HG02938 (cell line): ENCODE results near the gene CHAT.
A peak's percentile ranks its signal among the peaks of the same experiment; 100 is the strongest.

Experiments
- ATAC-seq: cut with Tn5 transposase; IDR thresholded peaks from one replicate; pipeline ENCODE4 v1.9.1; 2021; ENCODE audit warnings: mild to moderate bottlenecking, moderate library complexity; ENCODE audit not compliant: unreplicated experiment

The CHAT gene

DNA sequence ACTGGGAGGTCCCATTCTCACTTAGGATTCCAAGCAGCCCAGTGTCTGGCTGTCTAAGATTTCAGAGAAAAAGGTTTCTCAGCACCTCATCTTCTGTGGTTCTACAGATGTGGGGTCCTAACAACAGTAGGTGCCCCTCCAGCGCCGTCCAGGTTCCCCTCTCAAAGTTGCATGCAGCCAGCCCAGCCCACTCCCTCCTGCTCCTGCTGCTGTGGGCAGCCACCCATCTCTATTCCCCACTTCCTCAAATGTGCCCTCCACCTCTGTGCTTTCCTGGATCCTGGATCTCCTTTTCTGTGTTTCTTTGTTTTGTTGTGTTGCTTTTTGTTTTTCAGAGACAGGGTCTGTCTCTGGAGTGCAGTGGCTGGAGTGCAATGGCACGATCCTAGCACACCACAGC, 17.0 kb upstream of the CHAT start:
- ATAC-seq = no peak

DNA sequence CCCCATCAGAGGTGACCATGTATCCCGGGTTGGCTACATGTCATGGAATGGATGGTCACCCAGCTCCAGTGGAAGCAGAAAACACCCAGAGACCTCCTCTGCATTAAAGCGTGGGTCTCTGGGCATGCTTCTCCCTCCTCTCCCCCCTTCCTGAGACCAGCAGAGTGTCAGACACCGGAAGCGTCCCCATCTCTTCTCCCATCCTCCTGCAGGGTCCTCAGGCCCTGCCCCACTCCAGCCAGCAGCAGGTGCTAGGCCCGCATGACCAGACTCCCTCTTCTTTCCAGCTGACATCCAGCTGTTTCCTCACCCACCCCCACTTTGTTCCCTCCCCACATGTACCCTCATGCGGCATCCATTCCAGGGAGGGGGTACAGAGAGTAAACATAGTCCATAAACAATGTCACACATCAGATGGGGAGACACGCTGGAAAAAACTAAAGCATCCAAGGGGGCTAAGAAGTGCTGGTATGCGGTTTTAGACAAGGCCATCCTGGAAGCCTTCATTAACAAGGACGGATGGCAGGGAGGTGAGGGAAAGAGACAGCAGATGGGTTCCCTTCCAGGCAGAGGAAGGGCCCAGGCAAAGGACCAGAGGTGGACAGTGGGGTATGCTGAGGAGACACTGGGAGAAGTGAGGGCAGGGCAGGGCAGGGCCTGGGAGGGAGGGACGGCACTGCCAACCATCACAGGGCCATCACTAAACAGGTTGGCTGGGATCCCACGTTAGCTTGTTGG, 16.2 kb upstream of the CHAT start:
- ATAC-seq = no peak

DNA sequence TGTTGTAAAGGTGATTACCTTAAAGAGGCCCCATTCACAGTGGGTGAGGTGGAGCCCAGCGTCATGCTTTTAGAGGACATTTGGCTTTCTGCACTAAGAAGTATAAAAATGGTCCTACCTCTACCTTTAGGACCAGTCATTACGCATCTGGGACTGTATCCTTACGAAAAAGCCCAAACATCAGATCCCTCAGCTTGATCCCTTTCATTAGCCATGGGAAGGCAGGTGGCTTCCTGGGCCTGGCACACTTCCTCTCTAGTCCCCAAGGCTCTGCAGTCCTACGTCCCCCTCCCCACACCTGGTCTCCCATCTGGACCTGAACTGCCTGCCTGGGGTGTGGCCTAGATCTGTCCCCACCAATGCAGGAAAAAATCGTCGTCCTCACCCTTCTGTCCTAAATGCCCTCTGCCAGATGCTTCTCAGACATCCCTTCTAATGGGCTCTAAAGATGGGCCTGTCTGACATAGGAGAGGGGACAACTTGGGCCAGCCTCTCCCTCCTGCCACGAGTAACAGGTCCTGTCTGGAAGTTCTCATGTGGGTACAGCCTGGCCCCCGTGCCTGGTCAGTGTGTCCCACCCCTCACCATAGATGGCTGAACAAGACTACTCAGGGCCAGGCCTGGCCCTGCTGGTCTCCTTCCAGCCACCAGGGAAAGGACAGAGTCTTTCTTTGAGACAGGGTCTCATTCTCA, 15.5 kb upstream of the CHAT start:
- no peak for ATAC-seq

DNA sequence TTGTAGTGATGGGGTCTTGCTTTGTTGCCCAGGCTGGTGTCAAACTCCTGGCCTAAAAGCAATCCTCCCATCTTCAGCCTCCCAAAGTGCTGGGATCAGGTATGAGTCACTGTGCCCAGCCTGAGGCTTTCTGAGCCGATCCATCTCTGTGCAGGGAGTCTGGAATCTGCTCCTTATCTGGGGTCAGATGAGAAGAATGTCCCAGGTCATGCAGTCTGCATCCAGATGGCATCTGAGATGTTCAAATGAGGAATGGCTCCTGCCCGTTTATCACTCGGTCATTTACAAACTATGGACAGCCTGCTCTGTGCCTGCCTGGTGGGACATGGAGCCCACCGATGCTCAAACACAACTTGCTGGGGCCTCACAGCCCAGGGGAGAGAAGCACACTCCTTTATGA, 14.9 kb upstream of the CHAT start:
- no peak for ATAC-seq

DNA sequence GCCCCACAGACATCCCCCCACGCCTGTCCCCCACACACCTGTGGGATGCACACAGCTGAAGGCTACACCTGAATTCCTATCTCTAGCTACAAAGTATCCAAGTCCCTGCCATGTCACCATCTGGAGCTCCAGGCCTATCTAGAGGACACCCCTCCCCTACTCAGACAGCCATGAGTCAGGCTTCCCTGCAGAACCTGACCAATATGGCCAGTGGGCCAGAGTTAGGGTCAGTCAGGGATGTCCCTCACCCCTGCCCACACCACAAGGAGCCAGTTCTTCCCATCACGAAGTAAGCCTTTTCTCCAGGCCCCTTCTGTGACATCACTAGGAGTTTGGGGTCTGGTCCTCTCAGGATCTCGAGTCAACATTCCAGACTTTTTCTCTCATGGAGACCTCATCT, 14.3 kb upstream of the CHAT start:
- ATAC-seq = no peak

DNA sequence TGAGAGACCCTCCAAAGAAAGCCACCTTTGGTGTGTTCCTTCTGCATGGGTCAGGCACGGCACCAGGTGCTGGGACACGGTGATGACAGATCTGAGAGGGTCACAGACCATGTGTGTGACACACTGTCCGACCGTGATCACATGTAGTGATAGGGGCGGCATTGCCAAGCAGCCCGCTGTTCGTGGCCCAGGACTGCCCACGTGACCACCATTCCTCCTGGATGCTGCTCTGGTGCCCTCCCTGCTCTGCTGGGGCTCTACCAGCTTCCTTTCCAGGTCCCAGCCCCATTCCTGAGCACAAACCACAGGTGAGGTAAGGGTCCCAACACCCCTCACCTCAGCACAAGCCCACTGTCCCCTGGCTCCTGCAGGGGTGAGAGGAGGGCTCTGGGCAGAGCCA, 13.8 kb upstream of the CHAT start:
- ATAC-seq = no peak

DNA sequence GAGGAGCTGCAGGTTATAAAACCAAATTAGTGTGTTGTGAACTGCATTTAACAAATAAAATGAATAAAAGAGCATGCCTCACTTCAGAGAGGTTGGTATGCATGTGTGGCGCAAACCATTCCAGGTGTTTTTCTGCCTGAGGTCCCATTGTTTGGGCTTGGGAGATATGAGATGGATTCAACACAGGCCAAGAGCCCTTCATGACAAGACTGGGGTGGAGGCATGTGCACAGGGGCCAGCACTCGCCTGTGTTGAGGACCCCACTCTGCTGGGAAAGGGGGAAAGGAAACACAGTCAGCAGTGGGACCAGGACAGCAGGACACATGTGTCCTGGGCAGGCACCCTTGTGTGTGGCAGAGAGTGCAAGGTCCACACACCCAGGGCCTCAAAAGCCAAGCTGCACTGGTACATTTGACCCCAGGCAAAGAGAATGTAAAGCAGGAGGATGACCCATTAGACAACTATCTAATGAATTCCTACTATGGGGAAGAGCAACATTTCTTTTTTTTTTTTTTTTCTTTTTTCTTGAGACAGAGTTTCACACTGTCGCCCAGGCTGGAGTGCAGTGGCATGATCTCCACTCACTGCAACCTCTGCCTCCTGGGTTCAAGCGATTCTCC, 12.9 kb upstream of the CHAT start:
- ATAC-seq = no peak

DNA sequence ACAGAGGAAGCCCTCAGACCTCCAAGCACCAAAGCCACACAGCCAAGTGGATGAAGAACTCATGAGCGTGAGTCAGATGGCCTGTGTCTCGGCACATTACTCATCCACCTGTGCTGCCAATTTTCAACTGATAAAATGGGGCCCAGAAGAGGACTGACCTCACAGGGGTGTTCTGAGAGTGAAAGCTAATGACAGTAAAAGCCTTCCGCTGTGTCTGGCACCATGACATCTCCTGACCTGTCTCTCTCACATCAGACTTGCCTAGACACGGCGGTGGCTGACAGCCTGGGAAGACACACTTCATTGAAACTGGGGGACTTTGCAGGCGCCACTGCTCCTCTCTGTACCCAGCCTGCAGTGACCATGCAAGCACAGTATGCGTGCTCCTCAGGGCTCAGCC, 12.0 kb upstream of the CHAT start:
- no peak for ATAC-seq

DNA sequence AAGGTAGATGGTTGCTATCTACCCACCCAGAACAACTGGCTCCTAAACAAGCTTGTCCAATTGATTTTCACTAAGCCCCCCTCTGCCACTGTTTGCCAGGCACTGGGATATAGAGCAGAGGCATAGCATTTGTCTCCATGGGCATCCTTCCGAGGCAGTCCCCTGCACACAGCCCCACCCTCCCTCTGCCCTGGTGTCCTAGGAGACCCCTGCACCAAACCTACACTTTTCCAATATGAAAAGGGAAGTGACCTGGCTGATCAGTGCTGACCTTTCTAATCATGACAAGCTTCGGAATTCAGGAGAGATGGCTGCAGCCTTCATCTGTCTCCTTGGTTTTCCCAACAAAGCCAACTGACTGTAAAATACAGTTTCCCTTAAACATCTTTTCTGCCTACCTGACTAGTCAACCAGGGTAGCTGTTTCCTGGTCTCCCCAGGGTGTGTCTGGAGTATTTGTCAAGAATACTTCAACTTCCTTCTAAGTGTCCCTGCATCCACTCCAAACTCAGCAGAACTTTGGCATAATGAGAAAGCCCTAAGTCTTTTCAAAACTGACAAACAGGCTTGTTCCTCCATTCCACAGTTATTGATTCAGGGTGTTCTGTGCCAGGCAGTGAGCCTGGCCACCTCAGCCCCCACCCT, 11.3 kb upstream of the CHAT start:
- ATAC-seq = no peak

DNA sequence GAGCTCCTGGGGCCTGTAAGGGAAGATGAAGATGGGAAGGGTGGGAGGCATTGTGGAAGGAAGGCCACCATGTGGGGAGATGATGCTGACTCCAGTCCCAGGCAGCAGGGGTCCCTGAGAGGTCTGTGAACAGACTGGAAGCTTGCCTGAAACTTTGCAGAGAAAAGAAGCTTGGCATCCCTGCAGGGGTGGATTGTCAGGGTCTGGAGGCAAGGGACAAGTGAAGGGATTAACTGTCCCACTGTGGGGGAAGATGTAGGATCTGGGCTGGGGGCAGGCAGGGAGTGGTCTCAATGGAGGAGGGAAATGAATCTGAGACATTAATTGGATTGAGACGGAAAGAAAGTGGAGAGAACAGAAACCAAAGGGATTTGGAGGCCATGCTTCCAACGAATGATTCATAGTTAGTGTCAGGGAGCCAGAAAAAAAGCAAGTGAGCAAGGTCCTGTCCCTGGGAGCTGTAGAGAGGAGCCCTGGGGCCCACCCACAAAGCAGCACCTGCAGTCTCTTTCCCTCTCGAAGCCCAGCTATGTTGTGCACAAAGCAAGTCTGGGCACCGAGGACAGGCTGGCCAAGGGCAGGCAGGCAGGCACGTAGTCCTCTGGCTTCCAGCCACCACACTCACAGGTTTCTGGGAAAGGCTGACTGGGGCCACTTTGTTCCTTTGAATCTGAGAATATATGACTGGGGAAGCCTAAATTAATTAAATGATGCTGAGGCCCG, 8.5 kb upstream of the CHAT start:
- ATAC-seq = no peak

DNA sequence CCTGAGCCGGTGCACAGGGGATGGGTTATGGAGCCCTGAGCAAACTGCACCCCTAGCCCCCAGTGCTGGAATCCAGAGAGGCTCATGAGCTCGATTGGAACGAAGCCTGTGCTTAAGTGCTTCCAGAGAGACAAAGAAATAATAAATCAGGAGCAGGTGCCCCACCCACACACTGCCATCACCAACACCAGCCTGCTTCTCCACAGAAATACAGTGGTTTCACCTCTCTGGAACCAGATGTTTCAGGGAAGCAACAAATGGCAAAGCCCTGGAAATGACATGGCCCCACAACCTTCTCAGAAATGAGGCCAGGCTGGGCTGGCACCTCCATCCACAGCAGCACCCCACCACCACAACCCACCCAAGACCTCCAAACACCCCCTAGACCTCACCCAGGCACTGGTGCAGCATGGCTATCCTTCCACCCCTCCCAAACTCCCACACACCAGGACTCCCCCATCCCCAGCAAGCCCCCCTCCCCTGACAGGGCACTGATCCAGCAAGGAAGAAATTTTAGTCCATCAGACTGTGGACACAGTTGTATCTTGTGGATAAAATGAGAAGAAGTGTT, 7.8 kb upstream of the CHAT start:
- ATAC-seq = no peak

DNA sequence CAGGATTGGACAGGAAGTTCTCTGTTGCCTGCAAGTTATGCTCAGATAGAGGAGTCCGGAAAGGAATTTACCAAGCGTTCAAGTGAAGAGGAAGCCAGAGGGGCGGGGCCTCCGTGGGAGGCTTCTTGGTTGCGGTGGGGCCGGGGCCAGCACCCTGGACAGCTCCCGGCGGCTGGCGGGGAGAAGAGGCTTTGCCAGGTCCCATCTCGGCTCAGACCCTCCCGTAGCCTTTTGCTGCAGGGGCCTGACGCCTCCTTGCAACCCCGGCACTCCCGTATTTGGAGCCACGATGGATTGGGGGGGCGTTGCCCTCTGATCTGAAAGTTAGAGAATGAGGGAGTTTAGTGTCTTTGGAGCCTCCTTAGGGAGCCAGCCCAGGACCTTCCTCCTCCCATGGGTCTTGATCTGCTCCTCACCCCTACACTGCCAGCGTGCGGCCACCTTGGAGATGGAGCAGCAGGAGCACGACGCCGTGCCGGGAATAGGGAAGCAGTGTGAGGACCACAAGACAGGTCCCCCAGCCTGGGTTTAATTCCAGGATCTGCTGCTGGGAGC, 6.8 kb upstream of the CHAT start:
- peak; percentile 80 for ATAC-seq

DNA sequence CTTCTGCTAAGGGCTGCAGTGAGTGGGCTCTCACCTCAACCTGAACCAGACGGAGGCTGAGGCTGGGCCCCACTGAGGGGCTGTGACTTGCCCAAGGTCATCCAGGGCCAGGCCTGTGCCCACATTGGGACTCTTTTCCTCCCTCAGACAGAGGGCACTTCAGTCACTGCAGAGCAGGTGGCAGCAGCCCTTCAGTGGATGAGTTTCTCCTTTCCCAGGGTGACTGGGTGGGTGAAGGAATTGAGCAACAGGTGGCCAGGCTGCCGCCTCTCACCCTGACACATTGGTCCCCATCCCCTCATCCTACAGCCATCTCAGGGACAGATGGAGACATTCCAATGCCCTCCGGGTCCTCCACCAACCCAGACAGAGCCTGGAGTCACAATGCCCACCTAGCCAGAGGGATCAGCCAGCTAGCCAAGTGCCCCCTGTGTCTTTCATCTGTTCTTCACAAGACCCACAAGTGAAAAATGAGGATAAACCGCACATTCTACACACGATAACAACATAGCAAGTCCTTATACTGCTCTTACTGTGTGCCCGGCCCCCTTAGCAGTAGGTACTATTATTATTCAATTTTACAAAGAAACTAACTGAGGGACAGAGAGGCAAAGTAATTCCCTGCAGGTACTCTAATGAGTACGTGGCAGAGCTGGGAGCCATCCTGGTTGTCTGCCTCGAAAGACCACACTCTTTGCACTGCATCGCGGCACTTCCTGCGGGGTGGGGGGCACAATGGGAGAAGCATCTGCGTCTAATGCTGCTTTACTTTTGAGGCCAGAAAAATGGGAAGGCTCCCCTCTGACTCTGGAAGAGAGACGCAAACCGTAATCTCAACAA, 5.5 kb upstream of the CHAT start:
- no peak for ATAC-seq

DNA sequence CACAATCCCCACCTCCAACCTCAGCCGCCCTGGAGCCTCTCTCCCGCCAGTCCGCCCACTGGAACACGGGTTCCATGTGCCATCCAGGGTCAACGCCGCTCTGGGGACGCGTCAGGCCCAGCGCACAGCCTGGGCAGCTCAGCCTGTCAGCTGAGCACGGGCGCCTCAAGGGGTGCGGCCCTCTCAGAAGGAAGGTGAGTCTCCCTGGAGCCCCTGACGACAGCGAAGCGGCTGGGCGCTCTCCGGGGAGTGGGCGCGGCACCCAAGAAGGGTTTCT, 4.9 kb upstream of the CHAT start:
- no peak for ATAC-seq

DNA sequence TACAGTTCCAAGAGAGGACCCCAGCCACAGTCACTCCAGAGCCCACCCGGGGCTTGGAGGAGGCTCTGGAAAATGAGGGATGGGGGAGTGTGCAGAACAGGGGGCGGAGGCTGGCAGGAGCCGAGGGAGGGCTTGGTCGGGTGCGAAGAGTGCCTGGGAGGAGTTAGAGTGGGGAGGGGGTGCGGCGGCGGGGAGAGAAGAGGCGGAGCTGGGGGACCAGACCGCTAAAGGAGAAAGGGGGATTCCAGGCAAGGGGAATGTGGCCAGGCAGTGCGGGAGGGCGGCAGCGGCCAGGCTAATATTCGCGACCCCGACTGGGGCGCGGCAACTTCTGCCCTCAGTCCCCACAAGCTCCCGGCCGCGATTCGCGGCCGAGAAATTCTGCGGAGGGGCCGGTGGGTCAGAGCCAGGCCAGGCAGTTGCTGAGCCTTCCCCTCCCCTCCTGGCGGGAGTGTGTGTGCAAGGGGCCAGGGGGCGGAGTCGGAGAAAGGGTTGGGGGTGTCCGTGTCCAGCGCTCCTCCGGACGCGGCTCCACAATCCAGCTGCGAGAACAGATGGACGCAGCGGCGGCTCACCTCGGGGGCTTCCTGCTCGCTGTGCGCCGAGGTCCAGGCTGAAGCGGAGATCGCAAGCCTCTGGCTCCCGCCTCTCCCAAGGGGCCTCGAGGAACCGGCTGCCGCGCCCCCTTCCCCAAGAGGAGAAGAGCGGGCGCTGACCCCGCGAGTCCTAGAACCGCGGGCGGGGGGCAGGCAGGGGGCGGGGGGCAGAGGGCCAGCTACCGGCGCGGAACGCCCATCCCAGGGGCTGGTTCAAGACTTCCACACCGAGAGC, 4.3 kb upstream of the CHAT start:
- ATAC-seq = no peak

DNA sequence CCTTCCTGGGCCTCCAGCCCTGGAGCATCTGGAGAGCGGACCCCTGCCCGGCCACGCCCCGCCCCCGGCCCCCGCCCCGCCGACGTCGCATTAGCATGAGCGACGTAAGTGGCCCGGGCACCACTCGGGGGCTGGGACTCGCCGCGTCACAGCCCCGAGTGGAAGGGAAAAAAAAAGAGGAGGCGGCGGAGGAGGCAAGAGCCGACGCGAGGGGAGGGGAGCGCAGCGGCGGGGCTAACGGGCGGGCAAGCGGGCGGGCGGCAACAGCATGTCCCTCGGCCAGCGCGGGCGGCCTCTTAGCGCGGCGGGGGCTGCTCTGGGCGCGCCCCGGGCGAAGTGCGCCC, 3.8 kb upstream of the CHAT start, which contains the start of gene SLC18A3:
Gene SLC18A3 (plus strand): TSS at position 197 of the 344 bp plus-strand sequence. CDS start 431 bp downstream, outside the sequence.
- ATAC-seq = no peak

DNA sequence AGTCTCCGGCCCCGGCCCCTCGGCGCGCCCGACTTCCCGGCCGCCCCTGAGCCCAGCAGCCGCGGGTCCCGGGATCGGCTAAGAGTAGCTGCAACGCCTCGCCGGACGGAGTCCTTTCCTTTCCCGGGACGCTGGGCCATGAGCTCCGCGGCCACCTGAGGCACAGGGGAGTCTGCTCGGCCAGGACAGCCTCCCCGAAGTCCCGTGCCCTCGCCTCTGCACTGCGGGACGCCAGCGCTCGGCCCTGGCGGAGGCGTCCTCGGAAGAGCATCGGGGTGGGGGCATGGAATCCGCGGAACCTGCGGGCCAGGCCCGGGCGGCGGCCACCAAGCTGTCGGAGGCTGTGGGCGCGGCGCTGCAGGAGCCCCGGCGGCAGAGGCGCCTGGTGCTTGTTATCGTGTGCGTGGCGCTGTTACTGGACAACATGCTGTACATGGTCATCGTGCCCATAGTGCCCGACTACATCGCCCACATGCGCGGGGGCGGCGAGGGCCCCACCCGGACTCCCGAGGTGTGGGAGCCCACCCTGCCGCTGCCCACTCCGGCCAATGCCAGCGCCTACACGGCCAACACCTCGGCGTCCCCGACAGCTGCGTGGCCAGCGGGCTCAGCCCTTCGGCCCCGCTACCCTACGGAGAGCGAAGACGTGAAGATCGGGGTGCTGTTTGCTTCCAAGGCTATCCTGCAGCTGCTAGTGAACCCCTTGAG, 3.2 kb upstream of the CHAT start:
- no peak for ATAC-seq

DNA sequence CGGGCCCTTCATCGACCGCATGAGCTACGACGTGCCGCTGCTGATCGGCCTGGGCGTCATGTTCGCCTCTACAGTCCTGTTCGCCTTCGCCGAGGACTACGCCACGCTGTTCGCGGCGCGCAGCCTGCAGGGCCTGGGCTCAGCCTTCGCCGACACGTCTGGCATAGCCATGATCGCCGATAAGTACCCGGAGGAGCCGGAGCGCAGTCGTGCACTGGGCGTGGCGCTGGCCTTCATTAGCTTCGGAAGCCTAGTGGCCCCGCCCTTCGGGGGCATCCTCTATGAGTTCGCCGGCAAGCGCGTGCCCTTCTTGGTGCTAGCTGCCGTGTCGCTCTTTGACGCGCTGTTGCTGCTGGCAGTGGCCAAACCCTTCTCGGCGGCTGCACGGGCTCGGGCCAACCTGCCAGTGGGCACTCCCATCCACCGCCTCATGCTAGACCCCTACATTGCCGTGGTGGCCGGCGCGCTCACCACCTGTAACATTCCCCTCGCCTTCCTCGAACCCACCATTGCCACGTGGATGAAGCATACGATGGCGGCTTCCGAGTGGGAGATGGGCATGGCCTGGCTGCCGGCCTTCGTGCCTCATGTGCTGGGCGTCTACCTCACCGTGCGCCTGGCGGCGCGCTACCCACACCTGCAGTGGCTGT, 2.5 kb upstream of the CHAT start:
- no peak for ATAC-seq
